GM21360 (cell line): Measurements from ENCODE around the gene CD2AP.
"Not testable (repeated sequence)": the region's sequence is repeated elsewhere in the genome, so short reads cannot be mapped to it uniquely, and the experiment has no call there.

ENCODE experiments used
- ATAC-seq: cut with Tn5 transposase; IDR thresholded peaks from one replicate; pipeline ENCODE4 v1.9.1; 2021; ENCODE audit warnings: mild to moderate bottlenecking, moderate library complexity; ENCODE audit not compliant: unreplicated experiment

The CD2AP gene

GRCh38 chr6:47477497-47478232 is at the start of gene CD2AP:
Gene CD2AP, plus strand, starts transcription at chr6:47477789. Its CDS starts 456 bp downstream, at chr6:47478245.
- peak; percentile 87 for ATAC-seq

GRCh38 chr6:47428288-47428687 is 49.3 kb upstream of the CD2AP start:
- no peak for ATAC-seq

GRCh38 chr6:47428746-47429664 is 48.6 kb upstream of the CD2AP start:
- no peak for ATAC-seq

- no peak for ATAC-seq
Measured at GRCh38 chr6:47434372-47435253, 43.0 kb upstream of the CD2AP start.

GRCh38 chr6:47435254-47435612 is 42.4 kb upstream of the CD2AP start:
- no peak for ATAC-seq

GRCh38 chr6:47437592-47437991 is 40.0 kb upstream of the CD2AP start:
- ATAC-seq, result peak; percentile 63

GRCh38 chr6:47438481-47439347 is 38.9 kb upstream of the CD2AP start:
- ATAC-seq, result peak; percentile 81

- ATAC-seq, result no peak
Measured at GRCh38 chr6:47439348-47439668, 38.3 kb upstream of the CD2AP start.

- peak; percentile 57 for ATAC-seq
Measured at GRCh38 chr6:47440719-47441118, 36.9 kb upstream of the CD2AP start.

GRCh38 chr6:47444964-47445363 is 32.6 kb upstream of the CD2AP start:
- not testable (repeated sequence) for ATAC-seq

- no peak for ATAC-seq
Measured at GRCh38 chr6:47446669-47447330, 30.8 kb upstream of the CD2AP start.

- ATAC-seq, result no peak
Measured at GRCh38 chr6:47447722-47448121, 29.9 kb upstream of the CD2AP start.

GRCh38 chr6:47451162-47451561 is 26.4 kb upstream of the CD2AP start:
- ATAC-seq, result no peak

GRCh38 chr6:47452899-47453298 is 24.7 kb upstream of the CD2AP start:
- no peak for ATAC-seq

- ATAC-seq, result no peak
Measured at GRCh38 chr6:47453372-47453936, 24.1 kb upstream of the CD2AP start.

- no peak for ATAC-seq
Measured at GRCh38 chr6:47454713-47455396, 22.7 kb upstream of the CD2AP start.

GRCh38 chr6:47455533-47456209 is 21.9 kb upstream of the CD2AP start:
- peak; percentile 82 for ATAC-seq

GRCh38 chr6:47456536-47456975 is 21.0 kb upstream of the CD2AP start:
- ATAC-seq, result no peak
